GM12878 (cell line): ENCODE results near the gene LBH. TPM values are rescaled to one million over a fixed set of nuclear protein-coding genes. Genes with fewer than 3 reads are reported as not detected.

Source experiments
- ATAC-seq: fragments of 200-7000 bp; cut with Tn5 transposase; 3 replicates; pipeline ENCODE4 v1.9.1; 2020; ENCODE audit warnings: mild to moderate bottlenecking, moderate library complexity
- BruUV-seq: library from RNA; stranded (reverse); fragments of 400-500 nt; replicated peaks from 2 replicates; lab custom pipeline; 2021; lab: Mats Ljungman, UMichigan
- CTCF ChIA-PET: fragments of 300-600 bp; sonication (Branson Sonifier 250); formaldehyde crosslinking; extraction: SDS; loops from one replicate; lab custom pipeline; 2021; ENCODE audit warnings: inconsistent platforms; lab: Yijun Ruan, JAX
- POLR2A ChIA-PET: fragments of 350-600 bp; formaldehyde crosslinking; extraction: SDS; loops from one replicate; lab custom pipeline; 2021; ENCODE audit warnings: inconsistent platforms; lab: Charles Lee
- RAD21 ChIA-PET: fragments of 300-600 bp; sonication (Branson Sonifier 250); formaldehyde crosslinking; loops from one replicate; lab custom pipeline; 2023; ENCODE audit warnings: antibody characterized with exemption; ENCODE audit not compliant: unreplicated experiment; lab: Charles Lee
- SMC1A ChIA-PET: fragments of 300-600 bp; sonication (Branson Sonifier 250); formaldehyde crosslinking; loops from one replicate; lab custom pipeline; 2023; ENCODE audit not compliant: unreplicated experiment, uncharacterized antibody; lab: Charles Lee
- DNase-seq: peaks from one replicate; pipeline ENCODE4 v3.0.0-alpha.2; 2011; ENCODE audit warnings: low read depth, low spot score
- FAIRE-seq: peaks from 3 replicates; lab custom pipeline; 2011; peaks lifted over from hg19 to GRCh38; lab: Jason Lieb, UNC
- H2AFZ ChIP-seq: 2 replicates; pipeline ENCODE4 v1.6.0; 2011; ENCODE audit warnings: low read depth, low read length, control low read depth; ENCODE audit not compliant: control insufficient read depth
- H3K27ac ChIP-seq: 2 replicates; pipeline ENCODE4 v1.5.1; 2011; ENCODE audit warnings: control low read depth; ENCODE audit not compliant: control insufficient read depth, insufficient read depth
- H3K27me3 ChIP-seq, 2 experiments: replicated peaks in 1 of 2; 2 replicates each; pipeline versions ENCODE4 v1.6.0 to v1.6.1; 2011; ENCODE audit warnings: low read length in 1 of 2; ENCODE audit not compliant: control insufficient read depth in 2 of 2, insufficient read depth in 2 of 2
- H3K36me3 ChIP-seq, 2 experiments: 2 replicates each; pipeline ENCODE4 v1.5.1; 2011; ENCODE audit warnings: low read length in 1 of 2; ENCODE audit not compliant: control insufficient read depth in 2 of 2, insufficient read depth in 2 of 2
- H3K4me1 ChIP-seq: 2 replicates; pipeline ENCODE4 v1.6.1; 2011; ENCODE audit warnings: mild to moderate bottlenecking, low read length, moderate library complexity, mixed read lengths; ENCODE audit not compliant: control insufficient read depth, insufficient read depth
- H3K4me2 ChIP-seq: 2 replicates; pipeline ENCODE4 v1.6.0; 2011; ENCODE audit warnings: control low read depth; ENCODE audit not compliant: control insufficient read depth, insufficient read depth
- H3K4me3 ChIP-seq: fragments of 200-600 bp; sonication (generic); 2 replicates; pipeline ENCODE4 v1.5.1; 2016
- H3K79me2 ChIP-seq: 2 replicates; pipeline ENCODE4 v1.6.0; 2011; ENCODE audit warnings: low read length; ENCODE audit not compliant: control insufficient read depth, insufficient read depth
- H3K9ac ChIP-seq: 2 replicates; pipeline ENCODE4 v1.8.0; 2011; ENCODE audit warnings: low read length, control low read depth, mixed read lengths; ENCODE audit not compliant: control insufficient read depth, insufficient read depth
- H3K9me3 ChIP-seq: replicated peaks from 3 replicates; pipeline ENCODE4 v1.5.1; 2011; ENCODE audit warnings: mild to moderate bottlenecking, low read length; ENCODE audit not compliant: control insufficient read depth, insufficient read depth
- H4K20me1 ChIP-seq: 2 replicates; pipeline ENCODE4 v1.6.0; 2011; ENCODE audit not compliant: control insufficient read depth, insufficient read depth
- CBX3 ChIP-seq: fragments of 200-600 bp; sonication (generic); IDR thresholded peaks from 2 replicates; pipeline ENCODE4 v1.6.1; 2016; ENCODE audit warnings: low read depth, borderline replicate concordance
- CBX5 ChIP-seq: sonication (generic); IDR thresholded peaks from 2 replicates; pipeline ENCODE4 v1.6.1; 2016; ENCODE audit warnings: low read depth, moderate library complexity, mild to moderate bottlenecking, inconsistent platforms
- CEBPB ChIP-seq, 2 experiments: fragments of 150-350 bp in 1 of 2; IDR thresholded peaks; 2 replicates each; pipeline ENCODE4 v1.6.1; 2012 to 2014; ENCODE audit warnings: low read depth in 2 of 2, low read length in 2 of 2, borderline replicate concordance in 1 of 2, inconsistent platforms in 1 of 2
- CHD1 ChIP-seq: IDR thresholded peaks from 2 replicates; pipeline ENCODE4 v1.6.1; 2012; ENCODE audit warnings: low read depth, low read length, improper control_type of control experiment
- EGR1 ChIP-seq, 2 experiments: IDR thresholded peaks; 1 replicate in 1 of 2; 2 replicates in 1 of 2; pipeline ENCODE4 v1.6.1; 2011 to 2012; ENCODE audit warnings: low read depth in 2 of 2, low read length in 2 of 2, borderline replicate concordance in 1 of 2, mild to moderate bottlenecking in 1 of 2, moderate library complexity in 1 of 2
- HCFC1 ChIP-seq: fragments of 150-350 bp; IDR thresholded peaks from 2 replicates; pipeline ENCODE4 v1.6.1; 2014; ENCODE audit warnings: low read length
- PAX5 ChIP-seq: IDR thresholded peaks from 2 replicates; pipeline ENCODE4 v1.6.1; 2011; ENCODE audit warnings: low read depth, low read length, borderline replicate concordance
- RB1 ChIP-seq: fragments of 450-650 bp; formaldehyde crosslinking; IDR thresholded peaks from 2 replicates; pipeline ENCODE4 v1.6.1; 2017; ENCODE audit warnings: mild to moderate bottlenecking, borderline replicate concordance
- SIX5 ChIP-seq: IDR thresholded peaks from 2 replicates; pipeline ENCODE4 v1.6.1; 2011; ENCODE audit warnings: mild to moderate bottlenecking, low read depth, low read length, moderate library complexity; ENCODE audit not compliant: severe bottlenecking
- SMAD1 ChIP-seq: fragments of 450-650 bp; IDR thresholded peaks from 2 replicates; pipeline ENCODE4 v1.6.1; 2018; ENCODE audit warnings: mild to moderate bottlenecking, low read depth; ENCODE audit not compliant: partially characterized antibody
- SRF ChIP-seq, 2 experiments: IDR thresholded peaks; 2 replicates each; pipeline ENCODE4 v1.6.1; 2011; ENCODE audit warnings: low read depth in 2 of 2, low read length in 2 of 2, mild to moderate bottlenecking in 1 of 2, moderate library complexity in 1 of 2
- ZNF24 ChIP-seq: fragments of 450-650 bp; IDR thresholded peaks from 2 replicates; pipeline ENCODE4 v1.6.1; 2017; ENCODE audit warnings: antibody characterized with exemption, mild to moderate bottlenecking
- ZNF384 ChIP-seq: IDR thresholded peaks from 2 replicates; pipeline ENCODE4 v1.6.1; 2012; ENCODE audit warnings: low read depth, mild to moderate bottlenecking, low read length, improper control_type of control experiment, borderline replicate concordance
- whole genome bisulfite sequencing: methylation state at CpG from one replicate; pipeline ENCODE4 v1.1.6; 2016; ENCODE audit warnings: low lambda C conversion rate; ENCODE audit not compliant: insufficient replicate concordance, insufficient coverage; ENCODE audit errors: missing lambda C conversion rate; 5-methylcytosine and 5-hydroxymethylcytosine counted together
- in situ Hi-C: fragments of 300-500 bp; cut with MboI; formaldehyde crosslinking; loops from 9 replicates; pipeline ENCODE4 v1.14.3; 2018; ENCODE audit warnings: mixed read lengths
- intact Hi-C: fragments of 100-400 bp; cut with micrococcal nuclease; formaldehyde crosslinking; loops from one replicate; pipeline ENCODE4 v1.14.2; 2022; ENCODE audit not compliant: unreplicated experiment
- polyA plus RNA-seq, 11 experiments: library from polyadenylated mRNA; depleted of rRNA in 4 of 11; unstranded in 6 of 11; stranded (reverse) in 5 of 11; fragments of >200 nt; fragmentation: Nextera tagmentation in 4 of 11; fragmentation: Illumina TruSeq in 1 of 11; extraction: Ambion mirVana in 4 of 11; extraction: Trizol in 1 of 11; gene quantifications; 1 replicate in 1 of 11; 2 replicates in 10 of 11; pipeline versions ENCODE4 v1.2.1 to v1.2.3, GENCODE V29; 2011 to 2016; ENCODE audit warnings: inconsistent platforms in 2 of 11, missing spikeins in 2 of 11, low read depth in 1 of 11
- total RNA-seq, 4 experiments: library from RNA; depleted of rRNA in 3 of 4; stranded (reverse); fragments of >200 nt in 3 of 4; fragmentation: Illumina TruSeq in 1 of 4; extraction: Trizol in 1 of 4; gene quantifications; 2 replicates each; pipeline versions ENCODE4 v1.2.1 to v1.2.3, GENCODE V29; 2013 to 2021
- TF ChIP-seq, protein P1 (sequence below): IDR thresholded peaks from 2 replicates; pipeline ENCODE4 v1.6.1; 2012; ENCODE audit warnings: low read depth, low read length, improper control_type of control experiment
- TF ChIP-seq, protein P2 (sequence below): fragments of 450-650 bp; IDR thresholded peaks from 2 replicates; pipeline ENCODE4 v1.6.1; 2017; ENCODE audit warnings: borderline replicate concordance
- TF ChIP-seq, protein P3 (sequence below): fragments of 450-650 bp; IDR thresholded peaks from 2 replicates; pipeline ENCODE4 v1.6.1; 2014; ENCODE audit warnings: mild to moderate bottlenecking
- TF ChIP-seq, protein P4 (sequence below): fragments of 150-350 bp; IDR thresholded peaks from 2 replicates; pipeline ENCODE4 v1.6.1; 2014; ENCODE audit warnings: mild to moderate bottlenecking, low read depth, low read length
- TF ChIP-seq, protein P5 (sequence below): fragments of 450-650 bp; IDR thresholded peaks from 2 replicates; pipeline ENCODE4 v1.6.1; 2017; ENCODE audit warnings: low read depth, mild to moderate bottlenecking, moderate library complexity

The LBH gene
- total and polyA plus RNA-seq, 10 of the 15 experiments (the other 5 are each of a cell fraction or from before 2014, with no cell fraction given), result 9.3 to 133 (median 34.1) TPM

DNA sequence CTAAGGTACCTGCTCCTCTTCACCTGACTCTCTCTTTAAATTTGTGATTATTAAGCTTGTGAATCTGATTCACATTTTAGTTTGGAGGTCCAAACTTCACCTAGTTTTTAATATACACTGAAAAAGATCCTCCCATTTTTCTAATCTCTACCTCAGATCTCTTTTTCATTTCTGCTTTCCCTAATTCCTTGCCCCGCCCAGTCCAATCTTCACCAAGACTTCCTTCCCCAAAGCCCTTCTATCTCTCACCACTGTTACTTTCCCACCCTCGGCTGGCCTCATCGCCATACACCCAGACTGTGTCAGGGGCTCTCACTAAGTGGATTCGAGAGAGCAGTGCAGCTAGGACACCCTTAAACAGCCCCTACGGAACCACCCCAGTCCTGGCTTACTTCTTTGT, 40.0 kb downstream of the LBH start:
- no peaks in the 10 kb centered on the region for H3K9me3 ChIP-seq
- no peak overlapping the region for H3K4me2 ChIP-seq
- no peak overlapping the region for H2AFZ ChIP-seq
- DNase-seq, result no peak
- no peak overlapping the region for H3K9ac ChIP-seq
- RAD21 ChIA-PET, result interaction anchor here (1.0 to 8.7 kb wide), 4 partner anchors 10 to 66 kb away, joined by 3 to 50 read pairs (median 4); partner anchors contain the start of gene LBH
- intact Hi-C loops (no loop called here), in situ Hi-C loops (no loop called here)
- WGBS, result 36% methylated on average over 5 of the region's 5 CpGs
- no peak for FAIRE-seq
- H3K36me3 ChIP-seq, result no peaks in the 10 kb centered on the region
- no peak overlapping the region for H3K4me3 ChIP-seq
- ATAC-seq, result no peak
- TF ChIP-seq ZNF384 (no peak), SMAD1 (no peak), SIX5 (no peak), CEBPB (IDR thresholded peaks at IDR 0.05; ENCODE audit: borderline replicate concordance in 1 of 2, low read depth in 2 of 2, low read length in 2 of 2) (no peak), SRF (IDR thresholded peaks at IDR 0.05; ENCODE audit: low read depth in 2 of 2, low read length in 2 of 2) (no peak), PAX5 (no peak), HCFC1 (no peak), EGR1 (IDR thresholded peaks at IDR 0.05; ENCODE audit: borderline replicate concordance in 1 of 2, low read depth in 2 of 2, low read length in 2 of 2) (no peak), CBX5 (no peak), CBX3 (no peak), CHD1 (no peak), RB1 (no peak), ZNF24 (no peak)
- TF ChIP-seq, protein P1, sequence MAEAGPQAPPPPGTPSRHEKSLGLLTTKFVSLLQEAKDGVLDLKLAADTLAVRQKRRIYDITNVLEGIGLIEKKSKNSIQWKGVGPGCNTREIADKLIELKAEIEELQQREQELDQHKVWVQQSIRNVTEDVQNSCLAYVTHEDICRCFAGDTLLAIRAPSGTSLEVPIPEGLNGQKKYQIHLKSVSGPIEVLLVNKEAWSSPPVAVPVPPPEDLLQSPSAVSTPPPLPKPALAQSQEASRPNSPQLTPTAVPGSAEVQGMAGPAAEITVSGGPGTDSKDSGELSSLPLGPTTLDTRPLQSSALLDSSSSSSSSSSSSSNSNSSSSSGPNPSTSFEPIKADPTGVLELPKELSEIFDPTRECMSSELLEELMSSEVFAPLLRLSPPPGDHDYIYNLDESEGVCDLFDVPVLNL, result no peak
- TF ChIP-seq, protein P2, sequence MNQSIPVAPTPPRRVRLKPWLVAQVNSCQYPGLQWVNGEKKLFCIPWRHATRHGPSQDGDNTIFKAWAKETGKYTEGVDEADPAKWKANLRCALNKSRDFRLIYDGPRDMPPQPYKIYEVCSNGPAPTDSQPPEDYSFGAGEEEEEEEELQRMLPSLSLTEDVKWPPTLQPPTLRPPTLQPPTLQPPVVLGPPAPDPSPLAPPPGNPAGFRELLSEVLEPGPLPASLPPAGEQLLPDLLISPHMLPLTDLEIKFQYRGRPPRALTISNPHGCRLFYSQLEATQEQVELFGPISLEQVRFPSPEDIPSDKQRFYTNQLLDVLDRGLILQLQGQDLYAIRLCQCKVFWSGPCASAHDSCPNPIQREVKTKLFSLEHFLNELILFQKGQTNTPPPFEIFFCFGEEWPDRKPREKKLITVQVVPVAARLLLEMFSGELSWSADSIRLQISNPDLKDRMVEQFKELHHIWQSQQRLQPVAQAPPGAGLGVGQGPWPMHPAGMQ, result no peak
- TF ChIP-seq, protein P3, sequence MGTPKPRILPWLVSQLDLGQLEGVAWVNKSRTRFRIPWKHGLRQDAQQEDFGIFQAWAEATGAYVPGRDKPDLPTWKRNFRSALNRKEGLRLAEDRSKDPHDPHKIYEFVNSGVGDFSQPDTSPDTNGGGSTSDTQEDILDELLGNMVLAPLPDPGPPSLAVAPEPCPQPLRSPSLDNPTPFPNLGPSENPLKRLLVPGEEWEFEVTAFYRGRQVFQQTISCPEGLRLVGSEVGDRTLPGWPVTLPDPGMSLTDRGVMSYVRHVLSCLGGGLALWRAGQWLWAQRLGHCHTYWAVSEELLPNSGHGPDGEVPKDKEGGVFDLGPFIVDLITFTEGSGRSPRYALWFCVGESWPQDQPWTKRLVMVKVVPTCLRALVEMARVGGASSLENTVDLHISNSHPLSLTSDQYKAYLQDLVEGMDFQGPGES, result no peak
- TF ChIP-seq, protein P4, sequence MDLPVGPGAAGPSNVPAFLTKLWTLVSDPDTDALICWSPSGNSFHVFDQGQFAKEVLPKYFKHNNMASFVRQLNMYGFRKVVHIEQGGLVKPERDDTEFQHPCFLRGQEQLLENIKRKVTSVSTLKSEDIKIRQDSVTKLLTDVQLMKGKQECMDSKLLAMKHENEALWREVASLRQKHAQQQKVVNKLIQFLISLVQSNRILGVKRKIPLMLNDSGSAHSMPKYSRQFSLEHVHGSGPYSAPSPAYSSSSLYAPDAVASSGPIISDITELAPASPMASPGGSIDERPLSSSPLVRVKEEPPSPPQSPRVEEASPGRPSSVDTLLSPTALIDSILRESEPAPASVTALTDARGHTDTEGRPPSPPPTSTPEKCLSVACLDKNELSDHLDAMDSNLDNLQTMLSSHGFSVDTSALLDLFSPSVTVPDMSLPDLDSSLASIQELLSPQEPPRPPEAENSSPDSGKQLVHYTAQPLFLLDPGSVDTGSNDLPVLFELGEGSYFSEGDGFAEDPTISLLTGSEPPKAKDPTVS, result no peak
- TF ChIP-seq, protein P5, sequence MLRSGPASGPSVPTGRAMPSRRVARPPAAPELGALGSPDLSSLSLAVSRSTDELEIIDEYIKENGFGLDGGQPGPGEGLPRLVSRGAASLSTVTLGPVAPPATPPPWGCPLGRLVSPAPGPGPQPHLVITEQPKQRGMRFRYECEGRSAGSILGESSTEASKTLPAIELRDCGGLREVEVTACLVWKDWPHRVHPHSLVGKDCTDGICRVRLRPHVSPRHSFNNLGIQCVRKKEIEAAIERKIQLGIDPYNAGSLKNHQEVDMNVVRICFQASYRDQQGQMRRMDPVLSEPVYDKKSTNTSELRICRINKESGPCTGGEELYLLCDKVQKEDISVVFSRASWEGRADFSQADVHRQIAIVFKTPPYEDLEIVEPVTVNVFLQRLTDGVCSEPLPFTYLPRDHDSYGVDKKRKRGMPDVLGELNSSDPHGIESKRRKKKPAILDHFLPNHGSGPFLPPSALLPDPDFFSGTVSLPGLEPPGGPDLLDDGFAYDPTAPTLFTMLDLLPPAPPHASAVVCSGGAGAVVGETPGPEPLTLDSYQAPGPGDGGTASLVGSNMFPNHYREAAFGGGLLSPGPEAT, result no peak
- no peaks in the 10 kb centered on the region for H3K27me3 ChIP-seq
- no peaks in the 10 kb centered on the region for H4K20me1 ChIP-seq
- BruUV-seq, result no TSS peak
- no peak overlapping the region for H3K27ac ChIP-seq
- SMC1A ChIA-PET, result interaction anchor here (1.0 to 4.9 kb wide), 7 partner anchors 9 to 106 kb away, joined by 3 to 24 read pairs (median 3); no protein-coding TSS in a partner anchor
- H3K79me2 ChIP-seq, result no peaks in the 10 kb centered on the region
- POLR2A ChIA-PET, result interaction anchor here (0.6 to 1.3 kb wide), 2 partner anchors 27 to 28 kb away, joined by 3 to 7 read pairs; no protein-coding TSS in a partner anchor
- CTCF ChIA-PET, result interaction anchor here (0.7 to 0.9 kb wide), 2 partner anchors 16 to 63 kb away, joined by 3 to 4 read pairs; no protein-coding TSS in a partner anchor
- peaks cover 2% of the 10 kb centered on the region for H3K4me1 ChIP-seq
